Left renal pelvis (tissue), 4 donors: ENCODE data around the gene RFC1. TPM values are rescaled to one million over a fixed set of nuclear protein-coding genes. Genes with fewer than 3 reads are reported as not detected.
A peak's percentile ranks its signal among the peaks of the same experiment; 100 is the strongest.
"Not testable (repeated sequence)": the region's sequence is repeated elsewhere in the genome, so short reads cannot be mapped to it uniquely, and the experiment has no call there.

Experiments
- DNase-seq, 4 donors: peaks; one replicate each; pipeline ENCODE4 v3.0.0-alpha.2; 2013; ENCODE audit warnings: low read depth in 4 of 4, low spot score in 3 of 4
- polyA plus RNA-seq, 4 donors: library from polyadenylated mRNA; unstranded; fragments of 120-200 nt; gene quantifications; one replicate each; pipeline ENCODE4 v1.2.1, GENCODE V29; 2013; ENCODE audit not compliant: insufficient read length in 4 of 4

Gene RFC1
- 10 to 100 TPM; 56.4 to 81.6 (median 74.9) TPM for polyA plus RNA-seq

GRCh38 chr4:39365830-39366771 lies at the start of gene RFC1:
TSS of gene RFC1 (minus strand) at chr4:39366362. CDS start at chr4:39366241, 121 bp downstream.
- peak; percentile 83 to 91 (median 88) for DNase-seq

GRCh38 chr4:39415678-39416283 lies 49.6 kb upstream of the RFC1 start:
- DNase-seq, result no peak

GRCh38 chr4:39411561-39411960 lies 45.4 kb upstream of the RFC1 start:
- not testable (repeated sequence) for DNase-seq

- DNase-seq, result no peak
Measured at GRCh38 chr4:39410415-39410814, 44.3 kb upstream of the RFC1 start.

GRCh38 chr4:39407584-39407885 lies 41.4 kb upstream of the RFC1 start:
- DNase-seq, result no peak

GRCh38 chr4:39406763-39407583 lies 40.8 kb upstream of the RFC1 start, which contains the start of gene KLB:
TSS of gene KLB (plus strand) at chr4:39406930. CDS start at chr4:39406950, 20 bp downstream.
- DNase-seq, result no peak

GRCh38 chr4:39401640-39402039 lies 35.5 kb upstream of the RFC1 start:
- DNase-seq, result not testable (repeated sequence)

GRCh38 chr4:39394706-39395105 lies 28.5 kb upstream of the RFC1 start:
- DNase-seq, result no peak

GRCh38 chr4:39390603-39391002 lies 24.4 kb upstream of the RFC1 start:
- DNase-seq, result no peak

GRCh38 chr4:39384563-39384962 lies 18.4 kb upstream of the RFC1 start:
- no peak for DNase-seq

GRCh38 chr4:39383690-39384089 lies 17.5 kb upstream of the RFC1 start:
- DNase-seq, result no peak

- DNase-seq, result no peak
Measured at GRCh38 chr4:39375478-39375877, 9.3 kb upstream of the RFC1 start.

- not testable (repeated sequence) for DNase-seq
Measured at GRCh38 chr4:39371209-39371608, 5.0 kb upstream of the RFC1 start.

GRCh38 chr4:39369301-39369700 lies 3.1 kb upstream of the RFC1 start:
- no peak for DNase-seq

GRCh38 chr4:39367166-39367565 lies 1.0 kb upstream of the RFC1 start:
- no peak for DNase-seq

- no peak for DNase-seq
Measured at GRCh38 chr4:39365360-39365759, 802 bp downstream of the RFC1 start.

- DNase-seq, result no peak
Measured at GRCh38 chr4:39363773-39364393, 2.3 kb downstream of the RFC1 start.

GRCh38 chr4:39362827-39363226 lies 3.3 kb downstream of the RFC1 start:
- no peak for DNase-seq

GRCh38 chr4:39360611-39361010 lies 5.6 kb downstream of the RFC1 start:
- not testable (repeated sequence) for DNase-seq

GRCh38 chr4:39357002-39357401 lies 9.2 kb downstream of the RFC1 start:
- DNase-seq, result no peak

GRCh38 chr4:39354254-39354552 lies 12.0 kb downstream of the RFC1 start:
- DNase-seq, result peak in 1 of 4 donors; percentile 37
